Panc1 (cell line): ENCODE results near the gene YWHAH.

Source experiments
- CTCF ChIP-seq: fragments of 450-650 bp; IDR thresholded peaks from 2 replicates; pipeline ENCODE4 v1.5.1; 2017; ENCODE audit warnings: mild to moderate bottlenecking
- POLR2AphosphoS5 ChIP-seq: IDR thresholded peaks from 2 replicates; pipeline ENCODE4 v1.6.1; 2012; ENCODE audit warnings: mild to moderate bottlenecking, low read depth, low read length, moderate library complexity
- SIN3A ChIP-seq: IDR thresholded peaks from 2 replicates; pipeline ENCODE4 v1.6.1; 2012; ENCODE audit warnings: low read depth, mild to moderate bottlenecking, low read length, moderate library complexity, borderline replicate concordance; ENCODE audit not compliant: insufficient read depth
- TF ChIP-seq, protein P1 (sequence below), 2 experiments: IDR thresholded peaks; 2 replicates each; pipeline ENCODE4 v1.6.1; 2011 to 2012; ENCODE audit warnings: low read depth in 2 of 2, control low read depth in 1 of 2, low read length in 1 of 2, mild to moderate bottlenecking in 1 of 2, moderate library complexity in 1 of 2; ENCODE audit not compliant: insufficient read depth in 1 of 2

GRCh38 chr22:31921106-31921505, 23.2 kb upstream of the YWHAH start:
- TF ChIP-seq CTCF (no peak), POLR2AphosphoS5 (no peak), SIN3A (no peak)
- TF ChIP-seq, protein P1, sequence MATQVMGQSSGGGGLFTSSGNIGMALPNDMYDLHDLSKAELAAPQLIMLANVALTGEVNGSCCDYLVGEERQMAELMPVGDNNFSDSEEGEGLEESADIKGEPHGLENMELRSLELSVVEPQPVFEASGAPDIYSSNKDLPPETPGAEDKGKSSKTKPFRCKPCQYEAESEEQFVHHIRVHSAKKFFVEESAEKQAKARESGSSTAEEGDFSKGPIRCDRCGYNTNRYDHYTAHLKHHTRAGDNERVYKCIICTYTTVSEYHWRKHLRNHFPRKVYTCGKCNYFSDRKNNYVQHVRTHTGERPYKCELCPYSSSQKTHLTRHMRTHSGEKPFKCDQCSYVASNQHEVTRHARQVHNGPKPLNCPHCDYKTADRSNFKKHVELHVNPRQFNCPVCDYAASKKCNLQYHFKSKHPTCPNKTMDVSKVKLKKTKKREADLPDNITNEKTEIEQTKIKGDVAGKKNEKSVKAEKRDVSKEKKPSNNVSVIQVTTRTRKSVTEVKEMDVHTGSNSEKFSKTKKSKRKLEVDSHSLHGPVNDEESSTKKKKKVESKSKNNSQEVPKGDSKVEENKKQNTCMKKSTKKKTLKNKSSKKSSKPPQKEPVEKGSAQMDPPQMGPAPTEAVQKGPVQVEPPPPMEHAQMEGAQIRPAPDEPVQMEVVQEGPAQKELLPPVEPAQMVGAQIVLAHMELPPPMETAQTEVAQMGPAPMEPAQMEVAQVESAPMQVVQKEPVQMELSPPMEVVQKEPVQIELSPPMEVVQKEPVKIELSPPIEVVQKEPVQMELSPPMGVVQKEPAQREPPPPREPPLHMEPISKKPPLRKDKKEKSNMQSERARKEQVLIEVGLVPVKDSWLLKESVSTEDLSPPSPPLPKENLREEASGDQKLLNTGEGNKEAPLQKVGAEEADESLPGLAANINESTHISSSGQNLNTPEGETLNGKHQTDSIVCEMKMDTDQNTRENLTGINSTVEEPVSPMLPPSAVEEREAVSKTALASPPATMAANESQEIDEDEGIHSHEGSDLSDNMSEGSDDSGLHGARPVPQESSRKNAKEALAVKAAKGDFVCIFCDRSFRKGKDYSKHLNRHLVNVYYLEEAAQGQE (IDR thresholded peaks at IDR 0.05; ENCODE audit: insufficient read depth in 1 of 2, low read depth in 2 of 2, low read length in 1 of 2): no peak
